ENCODE data around the gene LRIT1.
A peak's percentile ranks its signal among the peaks of the same experiment; 100 is the strongest.

DNA sequence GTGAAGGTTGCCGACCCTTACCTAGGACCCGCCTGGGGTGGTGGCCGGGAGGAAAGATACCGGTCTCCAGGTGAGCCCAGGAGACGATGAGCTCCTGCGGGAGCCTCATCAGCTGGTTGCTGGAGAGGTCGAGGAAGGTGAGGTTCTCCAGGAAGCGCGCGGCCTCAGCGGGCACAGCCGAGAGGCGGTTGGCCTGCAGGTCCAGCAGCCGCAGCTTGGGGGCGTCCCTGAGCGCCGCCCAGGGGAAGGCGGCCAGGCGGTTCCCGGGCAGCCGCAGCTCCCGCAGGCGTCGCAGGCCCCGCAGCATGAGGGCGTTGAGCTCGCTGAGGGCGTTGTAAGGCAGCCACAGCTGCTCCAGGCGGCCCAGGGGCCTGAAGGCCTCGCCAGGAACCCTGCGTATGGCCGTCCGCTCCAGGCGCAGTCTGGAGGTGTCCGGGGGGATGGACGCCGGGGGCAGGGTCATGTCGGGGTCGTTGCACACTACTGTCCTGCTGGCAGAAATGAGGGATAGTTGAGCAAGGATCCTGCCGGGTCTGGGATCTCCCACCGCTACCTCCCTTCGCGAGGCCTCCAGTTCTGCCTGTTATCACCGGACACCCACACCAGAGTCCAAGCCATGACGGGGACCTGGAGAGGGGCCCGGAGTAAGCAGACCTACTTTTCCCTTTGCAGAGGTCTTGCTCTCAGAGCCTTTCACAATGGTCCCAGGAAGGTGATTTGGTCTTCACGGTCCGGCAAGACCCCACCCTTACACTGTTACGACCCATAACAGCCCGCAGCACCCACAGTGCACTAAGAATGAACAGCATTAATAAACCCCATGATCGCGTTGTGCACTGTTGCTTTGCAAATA lies 3.9 kb downstream of the LRIT1 start:
- peak; percentile 86 for TF ChIP-seq CTCF (IDR thresholded peaks at IDR 0.05)
- TF ChIP-seq ELF4 (CRISPR knock-in tag; IDR thresholded peaks at IDR 0.05; ENCODE audit: low read depth) = no peak
- no peak for TF ChIP-seq GTF2I (CRISPR knock-in tag; conservative IDR thresholded peaks at IDR 0.05)
- TF ChIP-seq STAT6 (CRISPR knock-in tag; conservative IDR thresholded peaks at IDR 0.05; ENCODE audit: low read depth) = no peak
- TF ChIP-seq ATF3 (CRISPR knock-in tag; conservative IDR thresholded peaks at IDR 0.05) = no peak
- no peak for TF ChIP-seq CREB1 (CRISPR knock-in tag; IDR thresholded peaks at IDR 0.05)
- TF ChIP-seq NFYB (CRISPR knock-in tag; conservative IDR thresholded peaks at IDR 0.05; ENCODE audit: low read depth) = no peak
- 0 out of 2 replicates have a peak, but pooled peaks have one; percentile 57 for TF ChIP-seq ZNF317 (CRISPR knock-in tag; IDR thresholded peaks at IDR 0.05; ENCODE audit: borderline replicate concordance, low read depth)
- TF ChIP-seq, protein P1, sequence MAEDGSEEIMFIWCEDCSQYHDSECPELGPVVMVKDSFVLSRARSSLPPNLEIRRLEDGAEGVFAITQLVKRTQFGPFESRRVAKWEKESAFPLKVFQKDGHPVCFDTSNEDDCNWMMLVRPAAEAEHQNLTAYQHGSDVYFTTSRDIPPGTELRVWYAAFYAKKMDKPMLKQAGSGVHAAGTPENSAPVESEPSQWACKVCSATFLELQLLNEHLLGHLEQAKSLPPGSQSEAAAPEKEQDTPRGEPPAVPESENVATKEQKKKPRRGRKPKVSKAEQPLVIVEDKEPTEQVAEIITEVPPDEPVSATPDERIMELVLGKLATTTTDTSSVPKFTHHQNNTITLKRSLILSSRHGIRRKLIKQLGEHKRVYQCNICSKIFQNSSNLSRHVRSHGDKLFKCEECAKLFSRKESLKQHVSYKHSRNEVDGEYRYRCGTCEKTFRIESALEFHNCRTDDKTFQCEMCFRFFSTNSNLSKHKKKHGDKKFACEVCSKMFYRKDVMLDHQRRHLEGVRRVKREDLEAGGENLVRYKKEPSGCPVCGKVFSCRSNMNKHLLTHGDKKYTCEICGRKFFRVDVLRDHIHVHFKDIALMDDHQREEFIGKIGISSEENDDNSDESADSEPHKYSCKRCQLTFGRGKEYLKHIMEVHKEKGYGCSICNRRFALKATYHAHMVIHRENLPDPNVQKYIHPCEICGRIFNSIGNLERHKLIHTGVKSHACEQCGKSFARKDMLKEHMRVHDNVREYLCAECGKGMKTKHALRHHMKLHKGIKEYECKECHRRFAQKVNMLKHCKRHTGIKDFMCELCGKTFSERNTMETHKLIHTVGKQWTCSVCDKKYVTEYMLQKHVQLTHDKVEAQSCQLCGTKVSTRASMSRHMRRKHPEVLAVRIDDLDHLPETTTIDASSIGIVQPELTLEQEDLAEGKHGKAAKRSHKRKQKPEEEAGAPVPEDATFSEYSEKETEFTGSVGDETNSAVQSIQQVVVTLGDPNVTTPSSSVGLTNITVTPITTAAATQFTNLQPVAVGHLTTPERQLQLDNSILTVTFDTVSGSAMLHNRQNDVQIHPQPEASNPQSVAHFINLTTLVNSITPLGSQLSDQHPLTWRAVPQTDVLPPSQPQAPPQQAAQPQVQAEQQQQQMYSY (CRISPR knock-in tag; IDR thresholded peaks at IDR 0.05) = no peak; the same call in 1 of the 2 replicates
- TF ChIP-seq MAX (CRISPR knock-in tag; IDR thresholded peaks at IDR 0.05) = peak; percentile 100
